Measurements from ENCODE around the gene FAH.

GRCh38 chr15:80172401-80172800 lies 19.6 kb downstream of the FAH start:
- TF ChIP-seq CTCF (conservative IDR thresholded peaks at IDR 0.05; ENCODE audit: low read length) (no peak), EZH2phosphoT487 (IDR thresholded peaks at IDR 0.05; ENCODE audit: borderline replicate concordance) (no peak)
